GM23338 (cell line): ENCODE measurements around the gene EYS. TPM values are rescaled to one million over a fixed set of nuclear protein-coding genes. Genes with fewer than 3 reads are reported as not detected.

Source experiments
- ATAC-seq: fragments of 200-7000 bp; cut with Tn5 transposase; 3 replicates; pipeline ENCODE4 v1.9.1; 2020
- DNase-seq: peaks from one replicate; pipeline ENCODE4 v3.0.0-alpha.2; 2015; ENCODE audit warnings: low spot score
- H2AFZ ChIP-seq: fragments of 200-600 bp; sonication (generic); 2 replicates; pipeline ENCODE4 v1.8.0; 2016; ENCODE audit warnings: antibody characterized with exemption, mild to moderate bottlenecking, moderate library complexity
- H3F3A ChIP-seq: fragments of 200-600 bp; sonication (generic); replicated peaks from 2 replicates; pipeline ENCODE4 v1.8.0; 2017; ENCODE audit warnings: antibody characterized with exemption, mixed run types, low read depth
- H3K27ac ChIP-seq: fragments of 200-600 bp; sonication (generic); 2 replicates; pipeline ENCODE4 v1.6.1; 2016; ENCODE audit warnings: low read depth
- H3K27me3 ChIP-seq: fragments of 200-600 bp; sonication (generic); 2 replicates; pipeline ENCODE4 v1.8.0; 2016; ENCODE audit warnings: mild to moderate bottlenecking, mixed run types, moderate library complexity; ENCODE audit not compliant: insufficient read depth
- H3K36me3 ChIP-seq: fragments of 200-600 bp; sonication (generic); 2 replicates; pipeline ENCODE4 v1.8.0; 2016; ENCODE audit warnings: mild to moderate bottlenecking; ENCODE audit not compliant: insufficient read depth
- H3K4me1 ChIP-seq: fragments of 200-600 bp; sonication (generic); 2 replicates; pipeline ENCODE4 v1.8.0; 2016; ENCODE audit warnings: mild to moderate bottlenecking, moderate library complexity; ENCODE audit not compliant: insufficient read depth
- H3K4me2 ChIP-seq: fragments of 200-600 bp; sonication (generic); 2 replicates; pipeline ENCODE4 v1.7.1; 2017; ENCODE audit warnings: mixed run types
- H3K4me3 ChIP-seq: fragments of 200-600 bp; sonication (generic); 2 replicates; pipeline ENCODE4 v1.6.1; 2016; ENCODE audit warnings: mixed run types
- H3K79me2 ChIP-seq: fragments of 200-600 bp; sonication (generic); replicated peaks from 2 replicates; pipeline ENCODE4 v1.8.0; 2017; ENCODE audit warnings: mild to moderate bottlenecking; ENCODE audit not compliant: insufficient read depth
- H3K9me2 ChIP-seq: fragments of 200-600 bp; sonication (generic); 2 replicates; pipeline ENCODE4 v1.8.0; 2017; ENCODE audit not compliant: insufficient read depth
- H4K20me1 ChIP-seq: fragments of 200-600 bp; sonication (generic); replicated peaks from 2 replicates; pipeline ENCODE4 v1.8.0; 2017; ENCODE audit warnings: mild to moderate bottlenecking; ENCODE audit not compliant: insufficient read depth
- H3K27ac Mint-ChIP-seq: 2 replicates; pipeline ENCODE4 v1.8.0; 2020; ENCODE audit warnings: inconsistent platforms, mild to moderate bottlenecking, moderate library complexity, mixed read lengths
- H3K27me3 Mint-ChIP-seq: 3 replicates; pipeline ENCODE4 v1.8.0; 2022; ENCODE audit warnings: low read depth, mild to moderate bottlenecking, moderate library complexity, mixed read lengths, inconsistent platforms; ENCODE audit not compliant: insufficient read depth, poor library complexity
- H3K36me3 Mint-ChIP-seq: 3 replicates; pipeline ENCODE4 v1.8.0; 2021; ENCODE audit warnings: low read depth, mild to moderate bottlenecking, inconsistent platforms, moderate library complexity, mixed read lengths
- H3K4me1 Mint-ChIP-seq: 3 replicates; pipeline ENCODE4 v1.8.0; 2020; ENCODE audit warnings: mild to moderate bottlenecking, inconsistent platforms, mixed read lengths
- H3K4me3 Mint-ChIP-seq: 3 replicates; pipeline ENCODE4 v1.8.0; 2021; ENCODE audit warnings: moderate library complexity, mild to moderate bottlenecking, inconsistent platforms, mixed read lengths
- H3K9me3 Mint-ChIP-seq: 3 replicates; pipeline ENCODE4 v1.8.0; 2020; ENCODE audit warnings: moderate library complexity, mild to moderate bottlenecking, inconsistent platforms, mixed read lengths
- CREB1 ChIP-seq: fragments of 250-450 bp; sonication (Bioruptor Pico); IDR thresholded peaks from 2 replicates; pipeline ENCODE4 v1.5.0; 2020; ENCODE audit warnings: low read depth, mild to moderate bottlenecking, moderate library complexity
- CTCF ChIP-seq, 2 experiments: fragments of 200-600 bp in 1 of 2; sonication (generic) in 1 of 2; conservative IDR thresholded peaks; 2 replicates each; pipeline versions ENCODE4 v1.5.1 to v1.6.1; 2016 to 2017; ENCODE audit warnings: antibody characterized with exemption in 2 of 2, low read depth in 2 of 2, mild to moderate bottlenecking in 2 of 2, moderate library complexity in 1 of 2
- ETS1 ChIP-seq: IDR thresholded peaks from 2 replicates; pipeline ENCODE4 v1.6.1; 2016; ENCODE audit warnings: antibody characterized with exemption
- JUNB ChIP-seq: IDR thresholded peaks from one replicate; pipeline ENCODE4 v1.6.1; 2016; ENCODE audit warnings: antibody characterized with exemption; ENCODE audit not compliant: unreplicated experiment
- POLR2AphosphoS5 ChIP-seq: IDR thresholded peaks from 2 replicates; pipeline ENCODE4 v1.6.1; 2016; ENCODE audit warnings: antibody characterized with exemption, low read depth
- REST ChIP-seq: IDR thresholded peaks from one replicate; pipeline ENCODE4 v1.6.1; 2018; ENCODE audit warnings: antibody characterized with exemption; ENCODE audit not compliant: unreplicated experiment
- STAT1 ChIP-seq: IDR thresholded peaks from one replicate; pipeline ENCODE4 v1.6.1; 2016; ENCODE audit warnings: antibody characterized with exemption; ENCODE audit not compliant: unreplicated experiment
- ZNF114 ChIP-seq: fragments of 250-450 bp; sonication (Bioruptor Pico); IDR thresholded peaks from 2 replicates; pipeline ENCODE4 v1.5.0; 2020; ENCODE audit warnings: mild to moderate bottlenecking, moderate library complexity
- ZNF331 ChIP-seq: fragments of 250-450 bp; sonication (Bioruptor Pico); IDR thresholded peaks from 2 replicates; pipeline ENCODE4 v1.5.0; 2020; ENCODE audit warnings: low read depth, mild to moderate bottlenecking, moderate library complexity
- polyA plus RNA-seq: library from polyadenylated mRNA; unstranded; fragments of >200 nt; fragmentation: Nextera tagmentation; extraction: Ambion mirVana; gene quantifications from 2 replicates; pipeline ENCODE4 v1.2.1, GENCODE V29; 2016
- total RNA-seq: library from RNA; depleted of rRNA; stranded (reverse); fragments of >200 nt; shearing (Covaris generic); gene quantifications from 2 replicates; pipeline ENCODE4 v1.2.3, GENCODE V29; 2014

EYS gene
- total and polyA plus RNA-seq, 2 experiments from 2014 or later: 0.38 to 0.52 TPM

GRCh38 chr6:64736421-64736950, 970.5 kb downstream of the EYS start:
- Histone ChIP-seq H2AFZ (no peak overlapping the region), H3K27ac (no peak overlapping the region), H3K4me3 (no peak overlapping the region), H3F3A (no peaks in the 10 kb centered on the region), H3K79me2 (no peaks in the 10 kb centered on the region), H3K4me2 (no peak overlapping the region), H3K4me1 (no peaks in the 10 kb centered on the region), H3K27me3 (no peaks in the 10 kb centered on the region), H4K20me1 (no peaks in the 10 kb centered on the region), H3K9me2 (peaks cover 4% of the 10 kb centered on the region), H3K36me3 (no peaks in the 10 kb centered on the region)
- Mint-ChIP-seq H3K4me3 (no peak overlapping the region), H3K4me1 (no peaks in the 10 kb centered on the region), H3K27ac (no peak overlapping the region), H3K36me3 (no peaks in the 10 kb centered on the region), H3K27me3 (peaks cover 3% of the 10 kb centered on the region), H3K9me3 (peaks cover 5% of the 10 kb centered on the region; the same call in 2 of the 3 replicates)
- no peak for DNase-seq
- no peak for ATAC-seq
- TF ChIP-seq JUNB (no peak), ETS1 (no peak), ZNF331 (CRISPR knock-in tag) (no peak), POLR2AphosphoS5 (no peak), CREB1 (no peak), STAT1 (no peak), CTCF (conservative IDR thresholded peaks at IDR 0.05; ENCODE audit: low read depth in 2 of 2) (no peak)

DNA sequence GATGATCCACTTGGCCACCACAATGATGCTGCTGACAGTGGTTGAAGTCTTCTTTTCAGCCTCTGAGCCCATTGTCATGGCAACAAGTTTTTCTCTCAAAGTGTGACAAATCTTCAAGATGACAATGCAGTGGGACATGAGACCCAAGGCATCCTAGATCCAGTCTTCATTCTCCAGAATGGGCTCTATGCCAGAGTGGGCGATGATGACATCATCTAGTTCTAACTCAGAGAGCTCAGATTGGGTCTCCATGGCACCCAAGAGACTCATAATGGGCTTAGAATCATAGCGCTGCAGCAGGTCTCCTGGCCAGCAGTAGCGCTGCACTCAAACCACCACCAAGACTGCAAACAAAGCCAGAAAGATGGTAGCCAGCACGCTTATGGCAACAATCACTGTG, 973.6 kb downstream of the EYS start:
- Mint-ChIP-seq H3K4me1 (no peaks in the 10 kb centered on the region), H3K9me3 (peaks cover 18% of the 10 kb centered on the region; the same call in 2 of the 3 replicates), H3K27me3 (peaks cover 3% of the 10 kb centered on the region), H3K27ac (no peak overlapping the region), H3K4me3 (no peak overlapping the region), H3K36me3 (no peaks in the 10 kb centered on the region; the same call in 2 of the 3 replicates)
- Histone ChIP-seq H3K4me3 (no peak overlapping the region), H3K4me2 (no peak overlapping the region), H2AFZ (no peak overlapping the region), H3K4me1 (no peaks in the 10 kb centered on the region), H3K27me3 (no peaks in the 10 kb centered on the region), H3K27ac (no peak overlapping the region), H3F3A (no peaks in the 10 kb centered on the region), H3K79me2 (no peaks in the 10 kb centered on the region), H3K36me3 (no peaks in the 10 kb centered on the region), H4K20me1 (no peaks in the 10 kb centered on the region), H3K9me2 (peaks cover 4% of the 10 kb centered on the region)
- DNase-seq (no peak), ATAC-seq (no peak)
- no peak for TF ChIP-seq CTCF (conservative IDR thresholded peaks at IDR 0.05; ENCODE audit: low read depth in 2 of 2)
- TF ChIP-seq POLR2AphosphoS5: no peak
- TF ChIP-seq CREB1: no peak
- no peak for TF ChIP-seq REST
- no peak for TF ChIP-seq ZNF114 (CRISPR knock-in tag)
- TF ChIP-seq ETS1: no peak
- no peak for TF ChIP-seq STAT1
